Endothelial cell of umbilical vein (primary cell): ENCODE data around the gene RYR3. TPM values are rescaled to one million over a fixed set of nuclear protein-coding genes. Genes with fewer than 3 reads are reported as not detected.

Experiments used
- BruUV-seq: library from RNA; stranded (reverse); fragments of 400-500 nt; replicated peaks from 2 replicates; lab custom pipeline; 2021; lab: Mats Ljungman, UMichigan
- CTCF ChIA-PET: fragments of 300-600, 350-600 bp; sonication (Branson Sonifier 250); formaldehyde crosslinking; loops from one replicate; lab custom pipeline; 2021; ENCODE audit warnings: antibody characterized with exemption, inconsistent platforms; lab: Charles Lee
- POLR2A ChIA-PET: fragments of 300-600, 350-600 bp; sonication (Branson Sonifier 250); formaldehyde crosslinking; loops from one replicate; lab custom pipeline; 2021; ENCODE audit warnings: antibody characterized with exemption, inconsistent platforms; lab: Charles Lee
- DNase-seq: peaks from one replicate; pipeline ENCODE4 v3.0.0-alpha.2; 2011; ENCODE audit warnings: low read depth, low spot score
- FAIRE-seq: peaks from 2 replicates; lab custom pipeline; 2011; peaks lifted over from hg19 to GRCh38; lab: Jason Lieb, UNC
- H2AFZ ChIP-seq: 2 replicates; pipeline ENCODE4 v1.6.0; 2012; ENCODE audit warnings: low read depth, low read length, control low read depth, inconsistent platforms
- H3K27ac ChIP-seq: 2 replicates; pipeline ENCODE4 v1.5.1; 2011; ENCODE audit warnings: low read depth, mild to moderate bottlenecking, control low read depth, low read length, moderate library complexity; ENCODE audit not compliant: insufficient read depth
- H3K27me3 ChIP-seq, 2 experiments: 2 replicates each; pipeline versions ENCODE4 v1.6.0 to v1.6.1; 2011; ENCODE audit warnings: low read length in 2 of 2, mixed read lengths in 1 of 2; ENCODE audit not compliant: control insufficient read depth in 2 of 2, insufficient read depth in 2 of 2
- H3K36me3 ChIP-seq, 2 experiments: 2 replicates in 1 of 2; 3 replicates in 1 of 2; pipeline ENCODE4 v1.5.1; 2011; ENCODE audit warnings: low read length in 2 of 2, mild to moderate bottlenecking in 1 of 2, moderate library complexity in 1 of 2; ENCODE audit not compliant: control insufficient read depth in 2 of 2, insufficient read depth in 2 of 2; ENCODE audit errors: extremely low read depth in 1 of 2
- H3K4me1 ChIP-seq: 3 replicates; pipeline ENCODE4 v1.5.1; 2011; ENCODE audit warnings: mild to moderate bottlenecking, low read length; ENCODE audit not compliant: control insufficient read depth, insufficient read depth; ENCODE audit errors: extremely low read depth
- H3K4me2 ChIP-seq: 2 replicates; pipeline ENCODE4 v1.6.1; 2011; ENCODE audit warnings: low read length, control low read depth, mixed read lengths; ENCODE audit not compliant: insufficient read depth
- H3K4me3 ChIP-seq, 3 experiments: fragments of 200-600 bp in 1 of 3; sonication (generic), shearing (Covaris generic) in 1 of 3; replicated peaks in 1 of 3; 2 replicates each; pipeline ENCODE4 v1.5.1; 2011 to 2016; ENCODE audit warnings: control low read depth in 3 of 3, low read length in 3 of 3, mild to moderate bottlenecking in 2 of 3, inconsistent platforms in 1 of 3, low read depth in 1 of 3, moderate library complexity in 1 of 3; ENCODE audit not compliant: insufficient read depth in 1 of 3
- H3K79me2 ChIP-seq: 2 replicates; pipeline ENCODE4 v1.6.0; 2012; ENCODE audit warnings: low read length, inconsistent platforms; ENCODE audit not compliant: control insufficient read depth, insufficient read depth
- H3K9ac ChIP-seq: replicated peaks from 2 replicates; pipeline ENCODE3; 2011; ENCODE audit warnings: low read length, control low read depth; ENCODE audit not compliant: insufficient read depth; ENCODE audit errors: extremely low read depth
- H3K9me1 ChIP-seq: replicated peaks from 3 replicates; pipeline ENCODE4 v1.6.0; 2011; ENCODE audit warnings: mild to moderate bottlenecking, low read length; ENCODE audit not compliant: control insufficient read depth, insufficient read depth; ENCODE audit errors: extremely low read depth
- H3K9me3 ChIP-seq: replicated peaks from 2 replicates; pipeline ENCODE4 v1.5.1; 2012; ENCODE audit warnings: low read length, inconsistent platforms; ENCODE audit not compliant: control insufficient read depth, insufficient read depth
- H4K20me1 ChIP-seq: replicated peaks from 2 replicates; pipeline ENCODE3; 2011; ENCODE audit warnings: mild to moderate bottlenecking, low read length; ENCODE audit not compliant: control insufficient read depth, insufficient read depth; ENCODE audit errors: extremely low read depth
- CTCF ChIP-seq, 2 donors: IDR thresholded peaks; 1 replicate in 1 of 2; 2 replicates in 1 of 2; pipeline ENCODE4 v1.5.1; 2011; ENCODE audit warnings: low read length in 2 of 2, mild to moderate bottlenecking in 2 of 2, moderate library complexity in 2 of 2, control low read depth in 1 of 2, inconsistent platforms in 1 of 2, low read depth in 1 of 2; ENCODE audit not compliant: insufficient read depth in 1 of 2; ENCODE audit errors: extremely low read depth in 1 of 2
- EZH2 ChIP-seq: IDR thresholded peaks from 2 replicates; pipeline ENCODE4 v1.6.1; 2012; ENCODE audit warnings: borderline replicate concordance, low read depth, mild to moderate bottlenecking, moderate library complexity, low read length, inconsistent platforms; ENCODE audit not compliant: severe bottlenecking
- FOS ChIP-seq: IDR thresholded peaks from 2 replicates; pipeline ENCODE4 v1.6.1; 2011; ENCODE audit warnings: mild to moderate bottlenecking, low read length, moderate library complexity, borderline replicate concordance; ENCODE audit not compliant: insufficient read depth
- GATA2 ChIP-seq: IDR thresholded peaks from 2 replicates; pipeline ENCODE4 v1.7.0; 2011; ENCODE audit warnings: low read depth, mild to moderate bottlenecking, moderate library complexity, mixed read lengths, low read length; ENCODE audit not compliant: insufficient read length, insufficient read depth
- JUN ChIP-seq: IDR thresholded peaks from 2 replicates; pipeline ENCODE4 v1.6.1; 2011; ENCODE audit warnings: borderline replicate concordance, low read depth; ENCODE audit not compliant: insufficient read length, insufficient read depth
- MAX ChIP-seq: IDR thresholded peaks from 2 replicates; pipeline ENCODE4 v1.6.1; 2011; ENCODE audit not compliant: insufficient read depth, insufficient read length
- MYC ChIP-seq: IDR thresholded peaks from one replicate; pipeline ENCODE4 v1.6.1; 2011; ENCODE audit warnings: mild to moderate bottlenecking, low read depth, low read length
- POLR2A ChIP-seq: IDR thresholded peaks from 2 replicates; pipeline ENCODE4 v1.6.1; 2012; ENCODE audit warnings: low read depth, mild to moderate bottlenecking, control low read depth, low read length
- POLR2AphosphoS5 ChIP-seq: IDR thresholded peaks from 2 replicates; pipeline ENCODE4 v1.6.1; 2012; ENCODE audit warnings: low read depth, mild to moderate bottlenecking, control low read depth, low read length, moderate library complexity; ENCODE audit not compliant: insufficient read depth
- dilution Hi-C: fragments of 300-500 bp; cut with MboI; formaldehyde crosslinking; loops from one replicate; pipeline ENCODE4 v1.15.0; 2019; ENCODE audit warnings: low sequenced_read_pairs; ENCODE audit not compliant: extremely low pct_ligation_motif_present
- intact Hi-C: fragments of 100-400 bp; cut with micrococcal nuclease; formaldehyde crosslinking; loops from one replicate; pipeline ENCODE4 v1.10.0; 2022
- polyA plus RNA-seq, 4 experiments: library from polyadenylated mRNA; depleted of rRNA in 3 of 4; stranded (reverse) in 3 of 4; unstranded in 1 of 4; fragments of >200 nt; gene quantifications; 2 replicates each; pipeline versions ENCODE4 v1.2.1 to v1.2.3, GENCODE V29; 2011 to 2012; ENCODE audit warnings: missing spikeins in 1 of 4
- total RNA-seq: library from RNA; stranded (reverse); gene quantifications from 2 replicates; pipeline ENCODE4 v1.2.3, GENCODE V29; 2021

RYR3 gene
- total and polyA plus RNA-seq, 2 donors (not counting 3 experiments of a cell fraction or from before 2014, with no cell fraction given) = not detected

- Histone ChIP-seq H4K20me1 (no peaks in the 10 kb centered on the region), H3K9ac (no peak overlapping the region), H3K4me3 (no peak overlapping the region), H2AFZ (no peak overlapping the region), H3K4me1 (no peaks in the 10 kb centered on the region), H3K4me2 (no peak overlapping the region), H3K9me3 (no peaks in the 10 kb centered on the region), H3K27ac (no peak overlapping the region), H3K27me3 (peaks cover 0 to 2% of the 10 kb centered on the region in 2 experiments), H3K36me3 (no peaks in the 10 kb centered on the region), H3K79me2 (no peaks in the 10 kb centered on the region), H3K9me1 (no peaks in the 10 kb centered on the region)
- TF ChIP-seq MYC (no peak), POLR2A (no peak), FOS (no peak), GATA2 (no peak), JUN (no peak), POLR2AphosphoS5 (no peak), MAX (no peak), EZH2 (no peak), CTCF (IDR thresholded peaks at IDR 0.05; ENCODE audit: extremely low read depth in 1 of 2, insufficient read depth in 1 of 2, low read depth in 1 of 2, low read length in 2 of 2) (no peak)
- DNase-seq = no peak
- CTCF ChIA-PET = no interaction called here
- dilution Hi-C loops (no loop called here), intact Hi-C loops (no loop called here)
- FAIRE-seq = no peak
- POLR2A ChIA-PET = no interaction called here
- BruUV-seq = no TSS peak
These were observed 354.2 kb downstream of the RYR3 start for GRCh38 chr15:33664947-33665346.
